KOPT-K1 (cell line): ENCODE measurements around the gene SARS2.
A peak's percentile ranks its signal among the peaks of the same experiment; 100 is the strongest.
"Not testable (repeated sequence)": the region's sequence is repeated elsewhere in the genome, so short reads cannot be mapped to it uniquely, and the experiment has no call there.

Experiments
- H3K27ac ChIP-seq: fragments of 200-600 bp; sonication (generic); 2 replicates; pipeline ENCODE4 v1.5.1; 2016; ENCODE audit warnings: antibody characterized with exemption, mild to moderate bottlenecking, low read depth, low read length; ENCODE audit not compliant: poor library complexity, severe bottlenecking
- H3K36me3 ChIP-seq: fragments of 200-600 bp; sonication (generic); 2 replicates; pipeline ENCODE4 v1.5.1; 2017; ENCODE audit warnings: antibody characterized with exemption, mild to moderate bottlenecking, low read length, moderate library complexity; ENCODE audit not compliant: insufficient read depth
- H3K9me3 ChIP-seq: fragments of 200-600 bp; sonication (generic); 2 replicates; pipeline ENCODE4 v1.5.1; 2017; ENCODE audit warnings: antibody characterized with exemption, low read length, mild to moderate bottlenecking; ENCODE audit not compliant: insufficient read depth, poor library complexity, severe bottlenecking

SARS2 gene

GRCh38 chr19:38875656-38876395 is 54.7 kb downstream of the SARS2 start:
- Histone ChIP-seq H3K36me3 (peaks cover 8% of the 10 kb centered on the region; the same call in 1 of the 2 replicates), H3K9me3 (no peaks in the 10 kb centered on the region), H3K27ac (no peak overlapping the region)

- H3K27ac ChIP-seq, H3K36me3 ChIP-seq, H3K9me3 ChIP-seq: not testable (repeated sequence)
These were observed 57.2 kb downstream of the SARS2 start for GRCh38 chr19:38873400-38873799.

- Histone ChIP-seq H3K27ac (no peak overlapping the region), H3K9me3 (no peaks in the 10 kb centered on the region)
These were observed 60.0 kb downstream of the SARS2 start for GRCh38 chr19:38870612-38871011.

DNA sequence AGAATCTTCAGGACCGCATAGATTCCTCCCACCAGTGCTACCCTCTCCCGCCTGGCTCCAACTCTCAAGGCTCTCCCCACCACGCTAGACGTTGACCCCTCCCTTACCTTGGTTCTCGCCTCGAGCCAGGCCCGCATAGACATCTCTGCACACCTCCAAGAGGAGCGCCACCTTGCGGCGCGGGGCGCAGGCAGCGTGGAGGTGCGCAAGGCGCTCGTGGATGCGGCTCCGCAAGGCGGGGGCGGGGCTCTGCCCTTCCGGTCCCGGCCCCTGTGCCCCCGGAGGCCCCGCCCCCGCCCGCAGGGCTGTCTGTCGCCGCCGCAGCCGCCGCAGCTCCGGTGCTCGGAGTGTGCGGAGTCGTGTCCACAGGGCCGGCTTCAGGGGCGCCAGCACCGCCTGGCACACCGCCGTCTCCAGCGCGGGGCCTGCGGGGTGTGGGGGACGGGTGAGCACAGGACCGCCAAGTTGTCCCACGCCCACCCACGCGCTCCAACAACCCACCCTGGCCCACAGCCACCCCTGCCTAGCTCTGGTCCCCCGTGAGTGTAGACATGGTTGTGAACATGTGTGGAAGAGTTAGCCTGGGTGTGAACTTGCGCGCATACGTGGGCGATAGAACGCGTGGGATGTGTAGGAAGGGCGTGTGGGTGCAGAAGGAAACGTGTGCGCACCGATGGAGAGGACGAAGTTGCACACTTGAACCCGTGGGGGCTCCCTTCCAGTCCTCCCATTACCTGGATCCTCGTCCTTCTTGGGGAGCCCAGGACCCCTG is 60.5 kb downstream of the SARS2 start:
- no peaks in the 10 kb centered on the region for H3K9me3 ChIP-seq
- no peaks in the 10 kb centered on the region for H3K36me3 ChIP-seq
- peak overlapping the region; percentile 23 for H3K27ac ChIP-seq

More at GRCh38 chr19:38870612-38871011, 60.0 kb downstream of the SARS2 start:
- H3K36me3 ChIP-seq = no peaks in the 10 kb centered on the region

GRCh38 chr19:38869160-38869835 is 61.3 kb downstream of the SARS2 start:
- H3K9me3 ChIP-seq = no peaks in the 10 kb centered on the region
- no peaks in the 10 kb centered on the region for H3K36me3 ChIP-seq
- peak overlapping the region; percentile 23 for H3K27ac ChIP-seq

DNA sequence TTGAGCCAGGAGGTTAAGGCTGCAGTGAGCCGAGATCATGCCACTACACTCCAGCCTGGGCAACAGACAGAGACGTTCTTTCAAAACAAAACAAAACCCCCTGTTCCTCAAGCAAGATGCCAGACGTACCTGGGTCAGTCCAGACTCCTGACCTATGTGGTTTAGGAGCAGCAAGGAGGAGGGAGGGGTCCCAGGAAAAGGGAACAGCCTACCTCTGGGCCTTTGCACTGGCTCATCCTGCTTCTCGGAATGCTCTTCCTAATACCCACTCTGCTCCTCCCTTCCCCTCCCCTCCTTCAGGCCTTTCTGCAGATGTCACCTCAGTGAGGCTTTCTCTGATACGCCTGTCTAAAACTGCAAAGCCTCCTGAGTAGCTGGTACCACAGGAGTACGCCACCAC is 62.0 kb downstream of the SARS2 start:
- Histone ChIP-seq H3K36me3 (no peaks in the 10 kb centered on the region), H3K9me3 (no peaks in the 10 kb centered on the region), H3K27ac (no peak overlapping the region)

DNA sequence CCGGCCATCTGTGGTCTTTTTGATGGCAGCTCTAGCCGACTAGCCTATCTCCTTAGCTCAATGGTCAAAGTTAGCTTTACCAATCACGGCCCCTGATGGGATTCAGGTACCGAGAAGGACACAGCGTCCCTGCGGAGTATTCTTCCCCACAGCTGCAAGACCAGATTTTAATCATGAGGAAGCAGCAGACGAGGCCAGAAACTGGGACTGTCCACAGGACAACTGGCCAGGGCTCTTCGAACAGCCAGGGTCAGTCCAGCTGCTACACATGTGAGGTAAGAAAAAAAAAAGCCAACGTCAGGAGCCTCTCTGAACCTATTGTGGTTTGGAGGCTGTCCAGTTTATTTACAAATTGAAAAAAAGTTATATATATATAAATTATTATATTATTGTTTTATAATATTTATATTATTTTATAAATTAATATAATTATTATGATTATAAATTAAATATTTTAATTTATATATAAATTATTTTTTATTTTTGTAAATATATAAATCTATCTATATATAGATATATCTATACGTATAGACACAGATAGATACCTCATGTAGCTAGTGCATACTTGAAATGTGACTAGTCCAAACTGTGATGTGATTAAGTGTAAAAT is 63.3 kb downstream of the SARS2 start:
- no peak overlapping the region for H3K27ac ChIP-seq
- no peaks in the 10 kb centered on the region for H3K9me3 ChIP-seq
- H3K36me3 ChIP-seq = no peaks in the 10 kb centered on the region
